GM19438 (cell line): ENCODE results near the gene INCA1.
A peak's percentile ranks its signal among the peaks of the same experiment; 100 is the strongest.

ENCODE experiments used
- ATAC-seq: cut with Tn5 transposase; IDR thresholded peaks from one replicate; pipeline ENCODE4 v1.9.1; 2021; ENCODE audit warnings: low read depth; ENCODE audit not compliant: unreplicated experiment

The INCA1 gene

GRCh38 chr17:4972752-4973151, 24.6 kb downstream of the INCA1 start:
- no peak for ATAC-seq

- no peak for ATAC-seq
Measured at GRCh38 chr17:4972322-4972721, 25.0 kb downstream of the INCA1 start.

- ATAC-seq: no peak
Measured at GRCh38 chr17:4971826-4972225, 25.5 kb downstream of the INCA1 start.

- ATAC-seq: no peak
Measured at GRCh38 chr17:4970273-4970672, 27.0 kb downstream of the INCA1 start.

- no peak for ATAC-seq
Measured at GRCh38 chr17:4969551-4970173, 27.7 kb downstream of the INCA1 start.

- ATAC-seq: no peak
Measured at GRCh38 chr17:4969047-4969550, 28.2 kb downstream of the INCA1 start.

- no peak for ATAC-seq
Measured at GRCh38 chr17:4968486-4969046, 28.8 kb downstream of the INCA1 start.

GRCh38 chr17:4967539-4968485, 29.5 kb downstream of the INCA1 start, which contains the start of gene SPAG7:
SPAG7 (minus strand) TSS chr17:4967817; CDS start chr17:4967804, 13 bp downstream.
- ATAC-seq: peak; percentile 60

GRCh38 chr17:4966844-4967538, 30.3 kb downstream of the INCA1 start:
- peak; percentile 82 for ATAC-seq

- ATAC-seq: no peak
Measured at GRCh38 chr17:4965311-4965986, 31.9 kb downstream of the INCA1 start.

- no peak for ATAC-seq
Measured at GRCh38 chr17:4960279-4960922, 36.9 kb downstream of the INCA1 start.

GRCh38 chr17:4959261-4959965, 37.9 kb downstream of the INCA1 start:
- ATAC-seq: no peak

GRCh38 chr17:4958102-4958501, 39.2 kb downstream of the INCA1 start:
- no peak for ATAC-seq

GRCh38 chr17:4956493-4957061, 40.7 kb downstream of the INCA1 start:
- ATAC-seq: no peak

GRCh38 chr17:4955091-4955490, 42.2 kb downstream of the INCA1 start:
- no peak for ATAC-seq

GRCh38 chr17:4953451-4953961, 43.8 kb downstream of the INCA1 start:
- ATAC-seq: no peak

GRCh38 chr17:4951486-4951885, 45.8 kb downstream of the INCA1 start:
- no peak for ATAC-seq

- no peak for ATAC-seq
Measured at GRCh38 chr17:4950746-4951204, 46.5 kb downstream of the INCA1 start, which contains the start of gene ENO3. ENO3 (plus strand) TSS chr17:4951119; CDS start chr17:4951830, 711 bp downstream.
